H1 (cell line): ENCODE data around the gene RPL3. TPM values are rescaled to one million over a fixed set of nuclear protein-coding genes. Genes with fewer than 3 reads are reported as not detected.

ENCODE experiments used
- CTCF ChIA-PET: fragments of 300-600 bp; sonication (Branson Sonifier 250); formaldehyde crosslinking; loops from one replicate; lab custom pipeline; 2021; ENCODE audit not compliant: partially characterized antibody; lab: Charles Lee
- POLR2A ChIA-PET: fragments of 300-600 bp; sonication (Branson Sonifier 250); formaldehyde crosslinking; loops from one replicate; lab custom pipeline; 2021; ENCODE audit warnings: inconsistent platforms; ENCODE audit not compliant: partially characterized antibody; lab: Charles Lee
- DNase-seq, 2 experiments: peaks; one replicate each; pipeline versions ENCODE4 v3.0.0 to v3.0.0-alpha.2; 2010 to 2022; ENCODE audit warnings: low spot score in 2 of 2, low read depth in 1 of 2, mixed read lengths in 1 of 2
- FAIRE-seq: peaks from 2 replicates; lab custom pipeline; 2011; peaks lifted over from hg19 to GRCh38; lab: Jason Lieb, UNC
- H2AFZ ChIP-seq: 2 replicates; pipeline ENCODE4 v1.8.1; 2012; ENCODE audit warnings: low read length, inconsistent platforms
- H2AK5ac ChIP-seq: 2 replicates; pipeline ENCODE4 v1.6.1; 2013; ENCODE audit warnings: low read depth, low read length
- H2BK120ac ChIP-seq: replicated peaks from 2 replicates; pipeline ENCODE3; 2013; ENCODE audit warnings: low read depth, low read length, inconsistent platforms
- H2BK12ac ChIP-seq: 2 replicates; pipeline ENCODE4 v1.6.1; 2013; ENCODE audit warnings: low read depth, low read length
- H2BK15ac ChIP-seq: 2 replicates; pipeline ENCODE4 v1.6.1; 2013; ENCODE audit warnings: low read length
- H2BK20ac ChIP-seq: 2 replicates; pipeline ENCODE4 v1.6.1; 2013; ENCODE audit warnings: low read length
- H2BK5ac ChIP-seq: 2 replicates; pipeline ENCODE4 v1.6.1; 2013; ENCODE audit warnings: low read depth, low read length
- H3K14ac ChIP-seq: 2 replicates; pipeline ENCODE4 v1.6.1; 2013; ENCODE audit warnings: inconsistent platforms; ENCODE audit not compliant: insufficient read length
- H3K18ac ChIP-seq: 2 replicates; pipeline ENCODE4 v1.6.1; 2013; ENCODE audit warnings: low read length; ENCODE audit errors: extremely low read depth
- H3K23ac ChIP-seq: 2 replicates; pipeline ENCODE4 v1.6.1; 2013; ENCODE audit warnings: inconsistent platforms; ENCODE audit not compliant: insufficient read length
- H3K23me2 ChIP-seq: 2 replicates; pipeline ENCODE4 v1.6.1; 2013; ENCODE audit warnings: low read depth, low read length
- H3K27ac ChIP-seq: 2 replicates; pipeline ENCODE4 v1.6.1; 2011; ENCODE audit warnings: low read depth, low read length, inconsistent platforms
- H3K27me3 ChIP-seq, 4 experiments: replicated peaks in 1 of 4; 1 replicate in 1 of 4; 2 replicates in 3 of 4; pipeline versions ENCODE4 v1.6.1 to v1.8.1; 2011 to 2013; ENCODE audit warnings: low read length in 3 of 4, mild to moderate bottlenecking in 3 of 4, inconsistent platforms in 2 of 4, mixed read lengths in 2 of 4, moderate library complexity in 1 of 4; ENCODE audit not compliant: control insufficient read depth in 3 of 4, insufficient read depth in 3 of 4; ENCODE audit errors: extremely low read depth in 1 of 4
- H3K36me3 ChIP-seq, 4 experiments: 2 replicates each; pipeline versions ENCODE4 v1.6.1 to v1.8.1; 2011 to 2013; ENCODE audit warnings: mild to moderate bottlenecking in 4 of 4, low read length in 3 of 4, moderate library complexity in 2 of 4, control low read depth in 1 of 4, inconsistent platforms in 1 of 4; ENCODE audit not compliant: insufficient read depth in 4 of 4, control insufficient read depth in 2 of 4
- H3K4ac ChIP-seq: replicated peaks from 2 replicates; pipeline ENCODE3; 2013; ENCODE audit warnings: low read length, low read depth, mixed read lengths, inconsistent platforms; ENCODE audit not compliant: insufficient read length
- H3K4me1 ChIP-seq, 4 experiments: replicated peaks in 1 of 4; 1 replicate in 1 of 4; 2 replicates in 3 of 4; pipeline versions ENCODE4 v1.6.1 to v1.8.1; 2011 to 2013; ENCODE audit warnings: low read length in 3 of 4, inconsistent platforms in 2 of 4, mixed read lengths in 1 of 4; ENCODE audit not compliant: insufficient read depth in 4 of 4, control insufficient read depth in 3 of 4
- H3K4me2 ChIP-seq, 2 experiments: 2 replicates each; pipeline versions ENCODE4 v1.6.1 to v1.8.1; 2011 to 2013; ENCODE audit warnings: low read depth in 2 of 2, low read length in 2 of 2, control low read depth in 1 of 2, inconsistent platforms in 1 of 2, mild to moderate bottlenecking in 1 of 2; ENCODE audit not compliant: insufficient read depth in 1 of 2
- H3K4me3 ChIP-seq, 4 experiments: fragments of 200-600, 300-600 bp in 1 of 4; sonication (generic), shearing (Covaris generic), sonication (Bioruptor Twin) in 1 of 4; 2 replicates each; pipeline versions ENCODE4 v1.5.1 to v1.8.1; 2011 to 2016; ENCODE audit warnings: low read length in 4 of 4, low read depth in 3 of 4, control low read depth in 2 of 4, inconsistent platforms in 2 of 4, mild to moderate bottlenecking in 2 of 4, mixed read lengths in 1 of 4, moderate library complexity in 1 of 4; ENCODE audit not compliant: insufficient read depth in 2 of 4; ENCODE audit errors: extremely low read depth in 1 of 4
- H3K56ac ChIP-seq: replicated peaks from 2 replicates; pipeline ENCODE3; 2013; ENCODE audit warnings: low read depth, mild to moderate bottlenecking, mixed read lengths, low read length, inconsistent platforms; ENCODE audit not compliant: insufficient read length
- H3K79me1 ChIP-seq: 2 replicates; pipeline ENCODE4 v1.6.1; 2013; ENCODE audit warnings: low read depth, low read length, control low read depth
- H3K79me2 ChIP-seq, 2 experiments: 2 replicates each; pipeline versions ENCODE4 v1.6.1 to v1.8.1; 2012 to 2013; ENCODE audit warnings: low read length in 2 of 2, mild to moderate bottlenecking in 2 of 2, inconsistent platforms in 1 of 2; ENCODE audit not compliant: insufficient read depth in 2 of 2, control insufficient read depth in 1 of 2
- H3K9ac ChIP-seq, 4 experiments: replicated peaks in 1 of 4; 1 replicate in 1 of 4; 2 replicates in 3 of 4; pipeline versions ENCODE4 v1.6.1 to v1.8.1; 2011 to 2013; ENCODE audit warnings: low read depth in 3 of 4, low read length in 3 of 4, control low read depth in 2 of 4, mild to moderate bottlenecking in 2 of 4, moderate library complexity in 2 of 4, inconsistent platforms in 1 of 4; ENCODE audit errors: extremely low read depth in 1 of 4
- H3K9me3 ChIP-seq, 2 experiments: 2 replicates each; pipeline versions ENCODE4 v1.6.1 to v1.8.1; 2012 to 2013; ENCODE audit warnings: mild to moderate bottlenecking in 2 of 2, moderate library complexity in 2 of 2, control low read depth in 1 of 2, inconsistent platforms in 1 of 2, low read depth in 1 of 2, low read length in 1 of 2, mixed read lengths in 1 of 2; ENCODE audit not compliant: insufficient read depth in 2 of 2
- H4K20me1 ChIP-seq, 2 experiments: replicated peaks in 1 of 2; 2 replicates each; pipeline versions ENCODE3 to v1.8.1; 2011 to 2013; ENCODE audit warnings: inconsistent platforms in 2 of 2, low read length in 2 of 2, mild to moderate bottlenecking in 1 of 2; ENCODE audit not compliant: insufficient read depth in 2 of 2, control insufficient read depth in 1 of 2
- H4K5ac ChIP-seq: 2 replicates; pipeline ENCODE4 v1.6.1; 2013; ENCODE audit warnings: low read length, low read depth, mixed read lengths, inconsistent platforms; ENCODE audit not compliant: insufficient read length
- H4K8ac ChIP-seq: 2 replicates; pipeline ENCODE4 v1.8.0; 2013; ENCODE audit warnings: mild to moderate bottlenecking, moderate library complexity, low read length, inconsistent platforms; ENCODE audit not compliant: insufficient read depth; ENCODE audit errors: extremely low read depth
- H4K91ac ChIP-seq: replicated peaks from 2 replicates; pipeline ENCODE3; 2013; ENCODE audit warnings: low read length, mixed read lengths, inconsistent platforms; ENCODE audit not compliant: insufficient read length
- CBX5 ChIP-seq: fragments of 300-800, 300-1000 bp; sonication (generic); IDR thresholded peaks from 2 replicates; pipeline ENCODE4 v1.7.1; 2016; ENCODE audit warnings: antibody characterized with exemption, low read length, low read depth
- EGR1 ChIP-seq: IDR thresholded peaks from 2 replicates; pipeline ENCODE4 v1.6.1; 2011; ENCODE audit warnings: low read depth, low read length, borderline replicate concordance
- JUN ChIP-seq: IDR thresholded peaks from 2 replicates; pipeline ENCODE4 v1.6.1; 2011; ENCODE audit warnings: low read depth, mild to moderate bottlenecking, improper control_type of control experiment, low read length
- NRF1 ChIP-seq: IDR thresholded peaks from 2 replicates; pipeline ENCODE4 v1.6.1; 2011; ENCODE audit warnings: mild to moderate bottlenecking, low read depth, low read length, improper control_type of control experiment
- POLR2A ChIP-seq, 2 experiments: IDR thresholded peaks; 1 replicate in 1 of 2; 2 replicates in 1 of 2; pipeline ENCODE4 v1.6.1; 2011; ENCODE audit warnings: low read depth in 2 of 2, low read length in 2 of 2, mild to moderate bottlenecking in 2 of 2; ENCODE audit errors: control extremely low read depth in 1 of 2
- POU5F1 ChIP-seq: IDR thresholded peaks from 2 replicates; pipeline ENCODE4 v1.6.1; 2011; ENCODE audit warnings: low read depth, mild to moderate bottlenecking, low read length, moderate library complexity
- RFX5 ChIP-seq: IDR thresholded peaks from 2 replicates; pipeline ENCODE4 v1.6.1; 2011; ENCODE audit warnings: low read depth, low read length, improper control_type of control experiment, borderline replicate concordance
- RNF2 ChIP-seq: fragments of 200-900, 300-1000 bp; sonication (generic); IDR thresholded peaks from 2 replicates; pipeline ENCODE4 v1.7.1; 2016; ENCODE audit warnings: borderline replicate concordance, low read depth, mild to moderate bottlenecking, antibody characterized with exemption, low read length; ENCODE audit not compliant: poor library complexity, severe bottlenecking; ENCODE audit errors: missing control alignments
- SP1 ChIP-seq: IDR thresholded peaks from 2 replicates; pipeline ENCODE4 v1.6.1; 2011; ENCODE audit warnings: low read depth, low read length
- SP4 ChIP-seq: IDR thresholded peaks from 2 replicates; pipeline ENCODE4 v1.6.1; 2012; ENCODE audit warnings: low read length, inconsistent platforms
- SRF ChIP-seq: IDR thresholded peaks from 2 replicates; pipeline ENCODE4 v1.6.1; 2011; ENCODE audit warnings: mild to moderate bottlenecking, low read depth, low read length, moderate library complexity
- SUZ12 ChIP-seq: fragments of 200-600 bp; sonication (generic); IDR thresholded peaks from 2 replicates; pipeline ENCODE4 v1.6.1; 2012; ENCODE audit warnings: mild to moderate bottlenecking, inconsistent platforms, low read length, moderate library complexity, mixed read lengths
- TAF7 ChIP-seq: optimal IDR thresholded peaks from 2 replicates; pipeline ENCODE3; 2011; ENCODE audit warnings: low read depth, mild to moderate bottlenecking, inconsistent platforms, low read length, moderate library complexity, borderline replicate concordance
- TEAD4 ChIP-seq: IDR thresholded peaks from 2 replicates; pipeline ENCODE4 v1.6.1; 2012; ENCODE audit warnings: low read depth, low read length, inconsistent platforms, mixed read lengths
- YY1 ChIP-seq: IDR thresholded peaks from 2 replicates; pipeline ENCODE4 v1.6.1; 2011; ENCODE audit warnings: low read depth, mild to moderate bottlenecking, low read length
- WGBS, 2 experiments: shearing (Covaris generic) in 1 of 2; methylation state at CpG; one replicate each; pipeline versions ENCODE4 v1.1.6 to v1.1.7; 2013 to 2015; ENCODE audit warnings: low lambda C conversion rate in 2 of 2, mixed read lengths in 2 of 2, inconsistent platforms in 1 of 2, low coverage in 1 of 2, missing lambda C conversion rate in 1 of 2; ENCODE audit not compliant: insufficient replicate concordance in 2 of 2, insufficient coverage in 1 of 2, insufficient read length in 1 of 2; ENCODE audit errors: extremely low coverage in 1 of 2, missing lambda C conversion rate in 1 of 2; 5-methylcytosine and 5-hydroxymethylcytosine counted together
- polyA plus RNA-seq, 7 experiments: library from polyadenylated mRNA; depleted of rRNA in 3 of 7; stranded (reverse) in 5 of 7; unstranded in 2 of 7; fragments of >200 nt in 5 of 7; fragments of 200-250 nt in 2 of 7; gene quantifications; 1 replicate in 5 of 7; 2 replicates in 1 of 7; 4 replicates in 1 of 7; pipeline versions ENCODE4 v1.2.1 to v1.2.3, GENCODE V29; 2011 to 2013; ENCODE audit warnings: missing spikeins in 2 of 7, mixed read lengths in 2 of 7
- total RNA-seq: library from RNA; stranded (reverse); fragmentation: NEBNext Ultra II Directional; extraction: Animal tissue kit (Norgen Biotek cat#: 25700); gene quantifications from 2 replicates; pipeline ENCODE4 v1.2.1, GENCODE V29; 2021

RPL3 gene
- total and polyA plus RNA-seq, 2 of the 8 experiments (the other 6 are each of a cell fraction or from before 2014, with no cell fraction given), result 2,865 to 5,466 TPM

DNA sequence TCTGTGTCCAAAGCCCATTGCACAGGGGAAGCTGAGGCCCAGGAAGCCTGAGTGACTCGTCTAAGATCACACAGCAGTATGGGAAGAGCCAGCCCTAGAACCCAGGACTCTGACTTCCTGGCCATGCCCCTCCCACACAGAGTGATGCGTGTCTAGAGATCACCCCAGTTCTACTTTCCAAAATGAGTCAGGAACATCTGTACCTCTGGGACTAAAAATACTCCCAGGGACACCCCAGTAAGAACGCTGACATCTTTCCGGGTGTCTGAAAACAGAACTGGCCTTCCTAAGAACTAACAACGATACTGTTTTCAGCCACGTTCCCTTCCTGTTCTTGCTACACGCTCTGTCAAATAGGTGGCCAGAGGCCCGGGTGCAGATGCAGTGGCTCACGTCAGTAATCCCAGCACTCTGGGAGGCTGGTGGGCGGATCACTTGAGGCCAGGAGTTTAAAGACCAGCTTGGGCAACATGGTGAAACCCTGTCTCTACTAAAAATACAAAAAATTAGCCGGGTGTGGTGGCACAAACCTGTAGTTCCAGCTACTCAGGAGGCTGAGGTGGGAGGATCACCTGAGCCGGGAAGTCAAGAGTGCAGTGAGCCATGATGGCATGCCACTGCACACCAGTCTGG lies 52.9 kb downstream of the RPL3 start:
- Histone ChIP-seq H3K56ac (no peak overlapping the region), H2BK12ac (no peak overlapping the region), H3K4me2 (no peak overlapping the region), H2BK120ac (no peak overlapping the region), H4K5ac (no peak overlapping the region), H4K8ac (no peak overlapping the region), H3K4ac (no peak overlapping the region), H3K9me3 (0 out of 4 replicates have a peak, but pooled peaks cover 2 to 5% of the 10 kb centered on the region in 2 experiments), H3K36me3 (no peaks in the 10 kb centered on the region), H3K4me1 (peaks cover 0 to 7% (median under 1%) of the 10 kb centered on the region in 4 experiments; a peak in 2 of 7 replicates), H3K27ac (no peak overlapping the region), H3K79me1 (no peaks in the 10 kb centered on the region), H4K91ac (no peak overlapping the region), H3K79me2 (no peaks in the 10 kb centered on the region), H2BK5ac (no peak overlapping the region), H3K4me3 (no peak overlapping the region), H2BK15ac (no peak overlapping the region), H3K23me2 (no peaks in the 10 kb centered on the region), H3K23ac (no peak overlapping the region), H3K18ac (no peak overlapping the region), H2AK5ac (no peak overlapping the region), H3K27me3 (no peaks in the 10 kb centered on the region; a peak in 1 of 7 replicates), H4K20me1 (no peaks in the 10 kb centered on the region), H2AFZ (no peak overlapping the region), H2BK20ac (no peak overlapping the region), H3K9ac (no peak overlapping the region; a peak in 1 of 7 replicates)
- ChIA-PET POLR2A (no interaction called here), CTCF (interaction anchor here (1.0 kb wide), 1 partner anchor 168 kb away, joined by 3 read pairs; no protein-coding TSS in a partner anchor)
- DNase-seq (no peak), FAIRE-seq (no peak)
- 84% methylated on average over 12 of the region's 12 CpGs; no CpG with 5 or more reads in 1 of the 2 experiments for WGBS, 2 experiments
- TF ChIP-seq SUZ12, result no peak
- TF ChIP-seq JUN, result no peak
- no peak for TF ChIP-seq TAF7
- TF ChIP-seq SP4, result no peak
- no peak for TF ChIP-seq EGR1
- TF ChIP-seq SP1, result no peak
- TF ChIP-seq SRF, result no peak
- TF ChIP-seq POU5F1, result no peak
- no peak for TF ChIP-seq NRF1
- no peak for TF ChIP-seq CBX5
- TF ChIP-seq YY1, result no peak
- TF ChIP-seq TEAD4, result no peak
- TF ChIP-seq RNF2, result no peak
- TF ChIP-seq POLR2A (IDR thresholded peaks at IDR 0.05; ENCODE audit: control extremely low read depth in 1 of 2, low read depth in 2 of 2, low read length in 2 of 2), result no peak
- no peak for TF ChIP-seq RFX5
- TF ChIP-seq, all 59 proteins: peak for 0
- no peak overlapping the region for H3K14ac ChIP-seq
